Activated B cell treated with CpG ODN at 0.5 μM for 24 hours (primary cell): Measurements from ENCODE around the gene EXOC3L1. TPM values are rescaled to one million over a fixed set of nuclear protein-coding genes. Genes with fewer than 3 reads are reported as not detected.

Experiments used
- ATAC-seq: fragments of 200-7000 bp; cut with Tn5 transposase; one replicate; pipeline ENCODE4 v1.10.0; 2021; ENCODE audit warnings: low read depth, mild to moderate bottlenecking, moderate library complexity
- CTCF ChIA-PET: fragments of 350-600 bp; sonication (Branson Sonifier 250); formaldehyde crosslinking; loops from one replicate; lab custom pipeline; 2021; ENCODE audit warnings: antibody characterized with exemption; lab: Charles Lee
- POLR2A ChIA-PET: fragments of 350-600 bp; sonication (Branson Sonifier 250); formaldehyde crosslinking; loops from one replicate; lab custom pipeline; 2021; ENCODE audit warnings: antibody characterized with exemption; lab: Charles Lee
- DNase-seq: peaks from one replicate; pipeline ENCODE4 v3.0.0; 2022
- H3K27ac Mint-ChIP-seq: one replicate; pipeline ENCODE4 v1.8.0; 2020; ENCODE audit warnings: mixed read lengths
- H3K27me3 Mint-ChIP-seq: one replicate; pipeline ENCODE4 v1.8.0; 2021; ENCODE audit warnings: mixed read lengths
- H3K36me3 Mint-ChIP-seq: one replicate; pipeline ENCODE4 v1.8.0; 2021; ENCODE audit warnings: low read depth, mixed read lengths
- H3K4me1 Mint-ChIP-seq: one replicate; pipeline ENCODE4 v1.8.0; 2021; ENCODE audit warnings: mixed read lengths
- H3K4me3 Mint-ChIP-seq: one replicate; pipeline ENCODE4 v1.8.0; 2020; ENCODE audit warnings: mild to moderate bottlenecking, mixed read lengths
- H3K9me3 Mint-ChIP-seq: one replicate; pipeline ENCODE4 v1.8.0; 2020; ENCODE audit warnings: mixed read lengths
- intact Hi-C: fragments of 100-400 bp; cut with micrococcal nuclease; formaldehyde crosslinking; loops from one replicate; pipeline ENCODE4 v1.15.1; 2024
- total RNA-seq: library from RNA; stranded (reverse); gene quantifications from 2 replicates; pipeline ENCODE4 v1.2.3, GENCODE V29; 2022
- TF ChIP-seq, protein P1 (sequence below): fragments of 200-600 bp; IDR thresholded peaks from one replicate; pipeline ENCODE4 v1.8.0; 2022; ENCODE audit warnings: antibody characterized with exemption, mild to moderate bottlenecking

Gene EXOC3L1, protein sequence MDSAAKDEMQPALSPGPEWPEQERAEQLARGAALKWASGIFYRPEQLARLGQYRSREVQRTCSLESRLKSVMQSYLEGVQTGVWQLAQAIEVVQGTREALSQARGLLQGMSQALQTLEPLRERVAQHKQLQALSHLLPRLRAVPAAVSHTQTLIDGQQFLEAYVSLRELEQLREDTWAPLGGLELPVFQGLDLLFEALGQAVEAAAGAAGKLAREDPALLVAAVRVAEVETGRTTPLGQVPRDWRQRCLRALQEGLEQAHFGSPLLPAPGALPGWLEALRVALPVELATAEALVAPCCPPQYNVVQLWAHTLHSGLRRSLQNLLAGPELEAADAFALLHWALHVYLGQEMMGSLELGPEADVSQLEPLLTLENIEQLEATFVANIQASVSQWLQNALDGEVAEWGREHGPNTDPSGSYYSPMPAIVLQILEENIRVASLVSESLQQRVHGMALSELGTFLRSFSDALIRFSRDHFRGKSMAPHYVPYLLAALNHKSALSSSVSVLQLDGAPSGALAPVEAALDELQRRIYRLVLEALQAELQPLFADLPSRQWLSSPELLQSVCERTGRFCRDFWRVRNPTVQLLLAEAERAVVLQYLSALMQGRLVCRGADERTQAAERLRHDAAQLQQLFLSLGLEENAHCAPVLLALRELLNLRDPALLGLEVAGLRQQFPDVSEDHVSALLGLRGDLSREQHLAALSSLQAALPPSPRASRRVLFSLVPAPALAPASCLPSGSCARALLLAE
- not detected in 2 replicates for total RNA-seq

DNA sequence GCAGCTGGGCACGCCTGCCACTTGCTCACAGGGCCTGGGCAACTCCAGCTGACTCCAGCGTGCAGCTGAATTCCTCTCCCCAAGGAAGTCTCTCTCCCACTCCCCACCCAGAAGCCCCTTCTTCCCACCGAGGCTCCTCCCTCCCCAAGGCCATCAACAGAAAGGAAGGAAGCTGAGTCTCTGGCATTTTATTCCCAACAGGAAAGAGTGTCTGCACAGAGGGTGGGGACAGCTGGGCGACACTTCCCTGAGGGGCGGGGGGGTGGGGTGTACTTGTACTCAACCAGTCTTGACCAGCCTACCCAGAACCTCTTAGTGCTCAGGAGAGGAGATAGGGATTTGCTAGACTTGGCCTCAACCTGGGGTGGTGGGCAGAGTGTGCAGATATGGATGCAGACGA lies at the start of gene EXOC3L1:
Gene EXOC3L1, minus strand, starts transcription at position 96 of the 400 bp plus-strand sequence. CDS start 460 bp downstream, outside the sequence.
- Mint-ChIP-seq H3K36me3 (peaks cover 18% of the 10 kb centered on the region), H3K27me3 (peaks cover 8% of the 10 kb centered on the region), H3K4me1 (peaks cover 34% of the 10 kb centered on the region), H3K4me3 (no peak within 1 kb of the TSS), H3K27ac (no peak within 1 kb of the TSS), H3K9me3 (no peaks in the 10 kb centered on the region)
- ChIA-PET CTCF (no interaction called here), POLR2A (no interaction called here)
- TF ChIP-seq, protein P1, sequence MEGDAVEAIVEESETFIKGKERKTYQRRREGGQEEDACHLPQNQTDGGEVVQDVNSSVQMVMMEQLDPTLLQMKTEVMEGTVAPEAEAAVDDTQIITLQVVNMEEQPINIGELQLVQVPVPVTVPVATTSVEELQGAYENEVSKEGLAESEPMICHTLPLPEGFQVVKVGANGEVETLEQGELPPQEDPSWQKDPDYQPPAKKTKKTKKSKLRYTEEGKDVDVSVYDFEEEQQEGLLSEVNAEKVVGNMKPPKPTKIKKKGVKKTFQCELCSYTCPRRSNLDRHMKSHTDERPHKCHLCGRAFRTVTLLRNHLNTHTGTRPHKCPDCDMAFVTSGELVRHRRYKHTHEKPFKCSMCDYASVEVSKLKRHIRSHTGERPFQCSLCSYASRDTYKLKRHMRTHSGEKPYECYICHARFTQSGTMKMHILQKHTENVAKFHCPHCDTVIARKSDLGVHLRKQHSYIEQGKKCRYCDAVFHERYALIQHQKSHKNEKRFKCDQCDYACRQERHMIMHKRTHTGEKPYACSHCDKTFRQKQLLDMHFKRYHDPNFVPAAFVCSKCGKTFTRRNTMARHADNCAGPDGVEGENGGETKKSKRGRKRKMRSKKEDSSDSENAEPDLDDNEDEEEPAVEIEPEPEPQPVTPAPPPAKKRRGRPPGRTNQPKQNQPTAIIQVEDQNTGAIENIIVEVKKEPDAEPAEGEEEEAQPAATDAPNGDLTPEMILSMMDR: no peak
- intact Hi-C loops: no loop called here
- ATAC-seq: no peak
- DNase-seq: no peak

DNA sequence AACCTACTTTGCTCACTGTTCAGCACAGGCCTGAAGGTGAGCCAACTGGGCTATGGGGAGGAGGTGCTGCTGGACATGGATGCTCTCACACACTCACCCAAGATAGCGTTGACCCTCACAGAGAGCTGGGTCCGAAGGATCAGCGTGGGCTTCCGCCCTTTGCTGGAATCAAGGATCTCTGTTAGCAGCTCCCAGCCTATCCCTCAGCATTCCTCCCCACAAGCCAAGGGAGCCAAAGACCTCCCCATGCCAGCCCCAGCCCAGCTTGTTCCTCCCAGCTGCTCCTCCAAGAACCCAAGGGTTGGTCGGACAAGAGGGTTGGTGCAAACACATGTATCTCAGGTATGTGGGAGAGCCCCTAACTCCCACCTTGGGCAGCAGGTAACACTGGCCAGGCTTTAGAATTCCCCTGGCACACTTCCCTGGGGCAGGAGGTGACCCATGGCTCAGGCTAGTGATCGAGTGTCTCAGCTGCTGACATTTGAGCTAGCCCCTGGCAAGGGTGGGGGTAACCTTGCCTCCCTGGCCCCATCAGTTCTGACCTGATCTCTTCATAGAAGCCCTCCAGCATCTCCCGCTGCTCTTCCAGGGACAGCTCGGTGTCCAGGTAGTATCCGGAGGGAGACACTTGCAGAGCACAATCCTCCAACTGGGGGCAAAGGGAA lies 49.0 kb upstream of the EXOC3L1 start:
- ChIA-PET CTCF (no interaction called here), POLR2A (interaction anchor here (1.2 to 4.3 kb wide), 2 partner anchors 9 to 11 kb away, joined by 3 to 25 read pairs; partner anchors contain the start of genes FHOD1 and TMEM208)
- intact Hi-C loops: no loop called here

DNA sequence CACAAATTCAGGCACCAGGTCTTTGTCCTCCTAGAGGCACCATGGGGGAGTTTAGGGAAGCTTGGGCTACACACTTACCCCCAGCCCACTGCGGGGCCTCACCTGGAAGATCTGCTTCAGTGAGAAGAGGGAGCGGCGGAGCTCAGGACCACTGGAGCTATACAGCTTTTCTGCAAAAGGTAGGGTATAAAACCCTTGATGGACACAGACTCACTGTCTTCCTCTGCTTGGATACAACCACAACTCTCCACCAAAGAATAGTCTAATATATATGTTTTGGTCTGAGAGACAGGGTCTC lies 48.3 kb upstream of the EXOC3L1 start:
- TF ChIP-seq, protein P1: no peak
- DNase-seq (no peak), ATAC-seq (no peak)
- CTCF ChIA-PET: no interaction called here
- POLR2A ChIA-PET: interaction anchor here (4.3 kb wide), 1 partner anchor 10 kb away, joined by 25 read pairs; the partner anchor contains the start of gene TMEM208
- H3K36me3 Mint-ChIP-seq: peaks cover 40% of the 10 kb centered on the region
- H3K4me1 Mint-ChIP-seq: no peaks in the 10 kb centered on the region
- no peak overlapping the region for H3K27ac Mint-ChIP-seq
- H3K27me3 Mint-ChIP-seq: no peaks in the 10 kb centered on the region
- intact Hi-C loops: no loop called here
- H3K4me3 Mint-ChIP-seq: no peak overlapping the region
- H3K9me3 Mint-ChIP-seq: no peaks in the 10 kb centered on the region

More for the DNA sequence above, 49.0 kb upstream of the EXOC3L1 start:
- Mint-ChIP-seq H3K9me3 (no peaks in the 10 kb centered on the region), H3K27ac (no peak overlapping the region), H3K4me3 (no peak overlapping the region), H3K27me3 (no peaks in the 10 kb centered on the region), H3K36me3 (peaks cover 35% of the 10 kb centered on the region), H3K4me1 (peaks cover 5% of the 10 kb centered on the region)
- ATAC-seq (no peak), DNase-seq (no peak)
- TF ChIP-seq, protein P1: no peak

DNA sequence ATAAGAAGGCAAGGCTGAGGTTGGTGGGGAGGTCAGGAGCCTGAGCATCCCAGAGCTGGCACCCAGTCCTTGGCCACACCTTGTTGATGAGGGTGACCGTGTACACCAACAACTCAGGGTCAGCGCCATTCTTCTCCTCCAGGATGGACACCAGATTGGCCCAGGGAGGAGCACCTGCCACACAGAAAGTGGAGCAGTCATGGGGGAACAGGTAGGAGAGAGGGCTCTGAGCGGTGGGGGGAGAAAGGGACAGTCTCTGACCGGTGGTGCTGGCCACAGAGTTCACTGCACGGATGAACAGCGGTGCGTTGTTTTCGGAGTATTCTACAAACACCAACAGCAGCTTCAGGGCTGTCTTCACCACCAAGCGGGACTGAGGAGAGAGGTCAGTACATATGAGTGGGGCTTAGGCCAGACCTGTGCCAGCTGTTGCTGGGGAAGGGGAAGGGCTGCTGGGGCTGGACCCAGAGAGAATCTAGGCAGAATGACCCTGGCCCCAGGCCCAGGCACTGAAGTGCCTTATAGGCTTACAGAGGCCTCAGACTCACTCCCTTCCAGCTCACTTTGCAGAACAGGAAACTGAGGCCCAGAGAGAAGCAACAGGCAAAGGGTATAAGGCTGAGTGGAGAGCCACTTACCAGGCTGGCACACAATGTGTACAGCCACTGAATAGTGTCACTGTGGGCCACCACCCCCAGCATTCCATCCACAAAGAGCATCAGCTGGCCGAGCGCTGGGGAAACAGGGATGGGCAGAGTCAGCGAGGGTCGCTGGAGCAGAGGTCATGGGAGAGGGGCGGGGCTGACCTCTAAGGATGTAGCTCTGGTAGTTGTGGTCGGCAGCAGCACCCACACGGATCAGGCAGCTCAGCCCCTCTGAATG lies 47.7 kb upstream of the EXOC3L1 start:
- Mint-ChIP-seq H3K9me3 (no peaks in the 10 kb centered on the region), H3K27ac (no peak overlapping the region), H3K36me3 (peaks cover 42% of the 10 kb centered on the region), H3K27me3 (no peaks in the 10 kb centered on the region), H3K4me3 (no peak overlapping the region), H3K4me1 (no peaks in the 10 kb centered on the region)
- ChIA-PET CTCF (no interaction called here), POLR2A (interaction anchor here (0.6 to 4.3 kb wide), 2 partner anchors 10 to 194 kb away, joined by 8 to 25 read pairs; partner anchors contain the start of gene TMEM208)
- DNase-seq (no peak), ATAC-seq (no peak)
- TF ChIP-seq, protein P1: no peak
- intact Hi-C loops: no loop called here
